HG02870 (cell line): Measurements from ENCODE around the gene NINJ2.

Experiments used
- ATAC-seq: cut with Tn5 transposase; IDR thresholded peaks from one replicate; pipeline ENCODE4 v1.9.1; 2021; ENCODE audit warnings: mild to moderate bottlenecking, moderate library complexity; ENCODE audit not compliant: unreplicated experiment

The NINJ2 gene

GRCh38 chr12:535396-535795 is 127.8 kb downstream of the NINJ2 start:
- ATAC-seq, result no peak

- no peak for ATAC-seq
Observed at GRCh38 chr12:534216-534615, 129.0 kb downstream of the NINJ2 start.

GRCh38 chr12:533718-534117 is 129.5 kb downstream of the NINJ2 start:
- no peak for ATAC-seq

DNA sequence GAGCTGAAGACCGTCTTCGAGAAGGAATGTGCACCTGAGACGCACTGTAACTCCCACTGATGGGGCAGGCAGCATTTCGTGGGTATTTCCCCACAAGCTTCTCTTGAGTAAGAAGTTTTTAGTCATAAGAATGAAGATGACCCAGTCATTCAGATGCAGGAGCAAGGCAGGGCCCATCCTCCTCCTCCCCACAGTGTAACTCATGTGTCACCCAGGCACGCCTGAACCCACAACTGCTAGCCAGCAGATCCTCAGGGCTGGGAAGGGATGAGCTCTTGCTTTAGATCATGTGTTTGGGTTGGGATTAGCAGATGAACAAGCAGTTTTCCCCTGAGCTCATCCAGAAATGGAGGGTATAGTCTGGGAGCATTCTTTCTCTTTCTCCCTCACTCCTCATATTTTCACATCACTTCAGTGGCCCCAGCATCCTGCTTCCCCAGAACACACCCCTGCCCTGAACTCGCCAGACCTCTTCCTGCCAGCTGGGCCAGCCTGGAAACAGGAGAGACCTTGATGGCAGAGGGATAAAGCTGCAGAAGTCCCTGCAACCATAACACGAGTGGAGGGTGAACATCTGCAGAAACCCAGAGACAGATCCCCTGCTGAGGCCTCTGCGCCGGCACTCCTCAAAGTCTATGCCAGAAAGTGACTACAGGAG is 130.2 kb downstream of the NINJ2 start:
- ATAC-seq, result no peak

DNA sequence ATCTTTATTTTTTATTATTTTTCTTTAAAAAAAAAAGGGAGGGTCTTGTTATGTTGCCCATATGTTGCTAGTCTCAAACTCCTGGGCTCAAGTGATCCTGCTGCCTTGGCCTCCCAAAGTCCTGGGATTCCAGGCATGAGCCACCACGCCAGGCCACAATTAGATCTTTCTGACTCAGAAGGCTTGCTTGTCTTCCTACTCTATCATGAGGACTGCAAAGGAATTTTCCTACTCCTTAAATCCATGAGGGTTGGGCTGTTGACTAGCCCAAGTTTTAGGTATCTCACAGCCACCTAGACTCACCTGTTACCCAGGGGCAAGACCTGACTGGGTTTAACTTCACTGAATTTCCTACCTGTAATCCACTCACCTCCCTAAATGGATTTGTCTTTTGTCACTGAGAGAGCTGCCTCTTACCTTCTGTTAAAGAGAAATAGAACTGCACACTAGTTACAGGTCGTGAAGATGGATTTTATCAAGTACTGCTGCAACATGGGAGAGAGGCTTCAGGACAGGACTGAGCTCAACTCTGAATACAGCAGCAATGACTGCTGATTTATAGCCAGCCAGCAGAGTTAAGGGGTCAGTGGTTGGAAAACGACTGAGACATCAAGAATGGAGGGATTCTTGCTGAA is 131.2 kb downstream of the NINJ2 start:
- no peak for ATAC-seq

- ATAC-seq, result no peak
Observed at GRCh38 chr12:530821-531220, 132.4 kb downstream of the NINJ2 start.

GRCh38 chr12:530308-530707 is 132.9 kb downstream of the NINJ2 start:
- ATAC-seq, result no peak

- ATAC-seq, result no peak
Observed at GRCh38 chr12:527729-528128, 135.5 kb downstream of the NINJ2 start.

GRCh38 chr12:527241-527640 is 136.0 kb downstream of the NINJ2 start:
- no peak for ATAC-seq

DNA sequence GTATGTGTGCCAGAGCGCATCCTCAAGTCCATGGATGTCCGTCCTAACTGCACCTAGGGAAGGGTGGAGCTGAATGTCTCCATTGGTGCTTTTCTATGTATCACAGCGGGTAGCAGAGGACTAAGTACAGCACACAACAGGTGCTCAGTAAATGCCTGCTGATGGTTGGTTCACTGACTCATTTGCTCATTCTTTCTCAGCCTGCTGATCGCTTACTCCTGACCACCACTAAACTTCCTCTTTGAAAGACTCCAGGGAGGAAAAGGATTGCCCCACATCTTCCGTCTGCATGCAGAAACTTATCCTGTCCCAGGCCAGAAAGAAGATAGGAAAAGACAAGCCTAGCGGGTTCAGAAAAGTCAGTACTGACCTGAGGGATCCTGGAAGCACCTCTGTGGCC is 137.2 kb downstream of the NINJ2 start:
- ATAC-seq, result no peak

DNA sequence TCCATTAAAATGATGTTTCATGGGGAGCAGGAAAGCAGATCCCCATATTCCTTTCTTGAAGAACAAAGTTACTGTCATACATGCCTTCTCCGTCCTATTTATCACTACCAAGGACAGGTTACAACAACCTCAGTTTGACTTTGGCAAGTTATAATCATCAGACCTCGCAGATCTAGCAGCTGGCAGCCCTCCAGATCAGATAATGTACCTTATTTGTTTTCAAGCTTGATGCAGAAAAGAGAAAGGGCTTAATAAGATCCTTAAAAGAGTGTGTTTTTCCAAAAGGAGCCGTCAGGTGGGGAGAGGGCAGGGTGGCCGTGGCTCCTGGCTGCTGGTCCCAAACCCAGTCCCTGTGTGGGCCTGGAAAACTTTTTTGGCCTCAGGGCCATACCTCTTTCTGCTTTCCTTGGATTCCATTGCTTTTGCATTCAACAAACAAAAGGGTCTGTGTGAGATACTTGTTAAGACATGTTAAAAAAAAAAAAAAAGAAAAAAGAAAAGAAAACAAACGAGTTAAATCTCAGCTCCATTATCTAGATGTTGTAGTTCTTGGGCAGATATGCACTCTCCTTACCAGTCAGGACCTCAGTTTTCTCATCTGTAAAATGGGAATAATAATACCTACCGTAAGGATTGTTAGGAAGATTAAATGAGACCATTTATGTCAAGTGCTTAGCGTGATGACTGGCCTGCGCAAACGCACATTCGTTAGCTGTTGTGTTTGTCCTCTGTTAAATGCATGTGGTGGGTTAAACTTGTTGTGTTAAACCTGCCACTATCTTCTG is 138.9 kb downstream of the NINJ2 start:
- no peak for ATAC-seq

GRCh38 chr12:522692-523378 is 140.4 kb downstream of the NINJ2 start:
- no peak for ATAC-seq

GRCh38 chr12:520119-520518 is 143.1 kb downstream of the NINJ2 start:
- no peak for ATAC-seq

DNA sequence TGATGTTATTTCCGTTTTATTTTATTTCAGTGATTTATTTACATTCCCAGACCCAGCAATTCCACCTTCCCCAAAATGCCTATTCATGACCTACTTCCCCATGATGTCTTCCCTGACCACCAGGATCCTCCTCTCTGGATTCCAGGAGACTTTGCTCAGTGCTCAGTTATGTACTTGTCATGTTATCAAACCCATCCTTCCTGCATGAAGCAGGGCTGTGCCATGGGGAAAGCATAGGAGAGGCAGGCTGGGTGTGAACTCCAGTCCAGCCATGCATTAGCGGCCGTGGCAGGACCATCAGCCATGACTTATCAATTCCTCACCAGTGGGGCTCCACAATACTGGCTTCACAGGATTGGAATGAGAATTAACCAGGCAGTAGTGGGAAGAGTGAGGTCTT is 145.7 kb downstream of the NINJ2 start:
- no peak for ATAC-seq
